ENCODE results near the gene PURB. TPM values are rescaled to one million over a fixed set of nuclear protein-coding genes. Genes with fewer than 3 reads are reported as not detected.

Gene PURB
- total RNA-seq, 1 experiment from 2014 or later: 21.3 TPM

DNA sequence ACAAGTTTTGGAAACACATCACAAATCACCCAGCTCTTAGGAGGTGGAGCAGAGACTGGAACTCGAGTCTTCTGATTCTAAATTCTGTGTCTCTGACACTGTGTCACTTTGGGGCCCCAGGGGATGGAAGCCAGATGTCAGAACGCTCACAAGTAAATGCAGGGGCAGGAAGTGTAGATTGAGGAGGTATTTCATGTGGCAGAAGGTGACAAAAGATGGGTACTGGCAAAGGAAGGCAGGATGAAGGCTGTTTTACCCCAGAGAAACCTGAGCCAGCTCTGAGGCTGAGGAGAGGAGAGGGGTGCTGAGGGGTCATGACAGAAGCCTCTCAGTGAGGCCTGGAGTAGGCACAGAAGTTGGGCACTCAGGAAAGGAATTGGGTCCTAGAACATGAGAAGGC lies 6.0 kb upstream of the PURB start:
- Histone ChIP-seq H3K56ac (ENCODE audit: insufficient read length, low read depth, low read length) (no peak overlapping the region), H3K79me2 (ENCODE audit: insufficient read depth, low read length) (no peaks in the 10 kb centered on the region), H3K4me2 (ENCODE audit: insufficient read depth, insufficient read length, low read length) (no peak overlapping the region), H4K5ac (ENCODE audit: insufficient read length, low read depth, low read length) (no peak overlapping the region), H3K23me2 (ENCODE audit: insufficient read length, low read depth, low read length, poor library complexity, severe bottlenecking) (no peaks in the 10 kb centered on the region), H3K9me3 (ENCODE audit: control insufficient read depth, low read depth, low read length) (no peaks in the 10 kb centered on the region), H3T11ph (ENCODE audit: low read length) (no peak overlapping the region), H3K27me3 (ENCODE audit: insufficient read depth, low read length) (no peaks in the 10 kb centered on the region), H3K4me1 (ENCODE audit: insufficient read depth, low read length) (no peaks in the 10 kb centered on the region), H3K14ac (ENCODE audit: insufficient read depth, low read length) (no peak overlapping the region), H3K79me1 (ENCODE audit: insufficient read depth, low read depth, low read length, poor library complexity, severe bottlenecking) (no peaks in the 10 kb centered on the region), H3K18ac (ENCODE audit: insufficient read length, low read depth, low read length) (no peak overlapping the region), H2AK5ac (ENCODE audit: insufficient read length, low read length) (no peak overlapping the region), H2BK5ac (ENCODE audit: insufficient read length, low read length) (no peak overlapping the region), H2AFZ (ENCODE audit: low read length) (no peak overlapping the region), H2BK20ac (ENCODE audit: low read depth, low read length, poor library complexity, severe bottlenecking) (no peak overlapping the region), H3K23ac (ENCODE audit: insufficient read length, low read depth, low read length) (no peak overlapping the region), H2BK12ac (ENCODE audit: insufficient read length, low read depth, low read length) (no peak overlapping the region), H2BK120ac (ENCODE audit: low read depth, low read length, poor library complexity, severe bottlenecking) (no peak overlapping the region), H4K20me1 (ENCODE audit: control insufficient read depth, insufficient read depth, insufficient read length) (no peaks in the 10 kb centered on the region), H4K91ac (ENCODE audit: insufficient read length, low read depth, low read length) (no peak overlapping the region), H2BK15ac (ENCODE audit: low read depth, low read length) (no peak overlapping the region), H3K4ac (ENCODE audit: low read depth, low read length) (no peak overlapping the region), H3K9ac (ENCODE audit: extremely low read depth, insufficient read length, low read length) (no peak overlapping the region), H3K27ac (ENCODE audit: insufficient read length, low read depth, low read length) (no peak overlapping the region), H4K8ac (replicated peaks; ENCODE audit: insufficient read length, low read depth, low read length) (no peak overlapping the region)
- H3K36me3 Mint-ChIP-seq (ENCODE audit: insufficient read depth in 1 of 3, low read depth in 3 of 3): no peaks in the 10 kb centered on the region
- no peaks in the 10 kb centered on the region for H3K4me1 Mint-ChIP-seq
- no peak overlapping the region; a peak in 1 of 7 replicates for H3K27ac Mint-ChIP-seq
- WGBS (ENCODE audit: extremely low coverage, insufficient read length, low lambda C conversion rate): no CpG with 5 or more reads among the region's 2 CpGs
- no peak for DNase-seq
- H3K27me3 Mint-ChIP-seq (ENCODE audit: low read depth): peaks cover 8% of the 10 kb centered on the region
- no peaks in the 10 kb centered on the region for H3K9me3 Mint-ChIP-seq
- no peak overlapping the region for H3K4me3 Mint-ChIP-seq
- TF ChIP-seq, protein P1, sequence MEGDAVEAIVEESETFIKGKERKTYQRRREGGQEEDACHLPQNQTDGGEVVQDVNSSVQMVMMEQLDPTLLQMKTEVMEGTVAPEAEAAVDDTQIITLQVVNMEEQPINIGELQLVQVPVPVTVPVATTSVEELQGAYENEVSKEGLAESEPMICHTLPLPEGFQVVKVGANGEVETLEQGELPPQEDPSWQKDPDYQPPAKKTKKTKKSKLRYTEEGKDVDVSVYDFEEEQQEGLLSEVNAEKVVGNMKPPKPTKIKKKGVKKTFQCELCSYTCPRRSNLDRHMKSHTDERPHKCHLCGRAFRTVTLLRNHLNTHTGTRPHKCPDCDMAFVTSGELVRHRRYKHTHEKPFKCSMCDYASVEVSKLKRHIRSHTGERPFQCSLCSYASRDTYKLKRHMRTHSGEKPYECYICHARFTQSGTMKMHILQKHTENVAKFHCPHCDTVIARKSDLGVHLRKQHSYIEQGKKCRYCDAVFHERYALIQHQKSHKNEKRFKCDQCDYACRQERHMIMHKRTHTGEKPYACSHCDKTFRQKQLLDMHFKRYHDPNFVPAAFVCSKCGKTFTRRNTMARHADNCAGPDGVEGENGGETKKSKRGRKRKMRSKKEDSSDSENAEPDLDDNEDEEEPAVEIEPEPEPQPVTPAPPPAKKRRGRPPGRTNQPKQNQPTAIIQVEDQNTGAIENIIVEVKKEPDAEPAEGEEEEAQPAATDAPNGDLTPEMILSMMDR (conservative IDR thresholded peaks at IDR 0.05): no peak

Measured in H9 (cell line).